HCEC 1CT (cell line): Measurements from ENCODE around the gene ZNHIT1.
A peak's percentile ranks its signal among the peaks of the same experiment; 100 is the strongest.
"Not testable (repeated sequence)": the region's sequence is repeated elsewhere in the genome, so short reads cannot be mapped to it uniquely, and the experiment has no call there.

Experiments
- DNase-seq: peaks from one replicate; pipeline ENCODE4 v3.0.0-alpha.2; 2017

ZNHIT1 gene

DNA sequence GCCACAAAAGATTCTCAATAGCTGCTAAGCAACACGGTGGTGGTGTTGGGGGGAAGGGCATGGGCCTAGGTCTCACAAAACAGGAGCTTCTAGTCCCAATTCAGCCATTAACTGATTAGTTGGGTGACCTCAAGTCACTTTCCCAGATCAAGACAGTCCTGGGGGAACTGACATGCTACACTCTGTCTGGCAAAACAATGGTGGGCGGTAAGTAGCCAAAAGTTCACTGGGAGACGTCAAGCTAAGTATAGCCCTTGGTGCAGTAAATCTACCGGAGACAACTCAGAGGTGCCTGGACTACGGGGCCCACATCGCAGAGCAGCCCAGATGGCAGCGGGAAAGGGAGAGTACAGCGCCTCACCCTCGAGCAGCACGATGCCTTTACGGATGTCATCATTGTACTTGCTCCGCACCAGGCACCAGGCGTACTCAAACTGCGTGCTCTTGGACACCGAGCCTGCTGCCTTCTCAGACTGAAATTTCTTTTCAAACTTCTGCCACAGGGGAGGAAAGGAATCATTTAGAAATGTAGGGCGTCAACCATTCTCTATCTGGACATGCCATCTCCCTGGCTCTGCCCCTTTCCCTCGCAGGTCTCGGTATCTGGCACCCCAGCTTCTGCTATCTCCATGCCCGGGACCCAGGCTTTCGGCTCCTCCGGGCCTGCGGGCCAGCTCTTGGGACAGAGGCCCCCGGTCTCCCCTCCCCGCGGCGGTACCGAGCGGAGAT is 25.8 kb downstream of the ZNHIT1 start:
- DNase-seq = no peak

DNA sequence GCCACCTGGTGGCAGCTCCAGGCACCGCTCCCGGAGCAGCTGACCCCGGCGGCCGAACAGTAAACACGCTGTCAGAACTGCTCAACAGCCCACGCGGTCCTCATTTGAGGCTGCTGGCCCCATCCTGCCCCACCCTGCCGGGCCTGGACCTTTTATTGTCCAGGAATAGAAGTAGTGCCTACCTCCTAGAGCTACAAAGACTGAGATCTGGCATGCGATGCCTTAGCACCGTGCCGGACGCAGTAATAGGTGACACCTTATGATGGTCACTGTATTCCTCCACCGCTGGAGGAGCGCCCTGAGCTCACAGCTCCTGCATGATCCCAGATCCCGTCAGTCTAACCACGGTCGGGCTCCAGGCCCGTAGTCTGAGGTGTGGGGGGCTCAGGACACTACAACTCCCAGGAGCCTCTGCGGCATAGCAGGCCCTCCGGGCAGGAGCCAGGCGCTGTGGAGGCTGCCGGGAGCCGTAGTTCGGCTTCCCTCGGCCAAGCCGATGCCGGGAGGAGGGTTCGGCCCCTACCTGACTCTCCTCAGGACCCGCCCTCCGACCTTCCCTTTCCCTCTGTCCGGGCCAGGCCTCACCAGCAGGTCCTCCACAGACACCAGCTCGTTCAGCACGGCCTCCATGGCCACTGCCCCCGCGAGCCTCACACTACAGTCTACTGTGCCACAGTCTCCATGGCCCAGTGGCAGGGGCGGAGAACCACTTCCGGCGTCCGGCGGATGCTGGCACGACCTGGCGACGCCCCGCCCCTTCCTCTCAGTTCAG is 26.6 kb downstream of the ZNHIT1 start, which contains the start of gene FIS1:
FIS1 (minus strand) TSS at position 707 of the 772 bp plus-strand sequence; CDS start at position 630, 77 bp downstream.
- DNase-seq = peak; percentile 89

DNA sequence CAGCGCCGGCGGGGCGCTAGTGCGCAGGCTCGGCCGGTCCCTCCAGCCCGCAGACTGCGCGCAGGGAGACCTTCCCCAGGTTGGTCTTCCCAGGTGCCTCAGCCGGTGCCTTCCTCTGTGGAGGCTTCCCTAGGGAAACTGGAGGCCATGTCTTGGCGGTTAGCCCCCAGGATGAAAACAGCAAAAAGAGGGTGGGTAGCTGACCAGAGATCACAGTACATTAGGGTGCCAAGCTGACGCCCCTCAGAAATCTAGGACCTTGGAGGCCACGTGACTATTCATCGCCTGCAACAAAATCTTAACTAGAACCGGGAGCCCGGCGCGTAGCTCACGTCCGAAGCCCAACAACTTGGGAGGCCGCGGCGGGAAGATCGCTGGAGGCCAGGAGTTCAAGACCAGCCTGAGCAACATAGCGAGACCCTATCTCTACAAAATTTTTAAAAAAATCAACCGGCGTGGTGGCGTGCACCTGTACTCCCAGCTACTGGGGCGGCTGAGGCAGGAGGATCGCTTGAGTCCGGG is 27.2 kb downstream of the ZNHIT1 start:
- DNase-seq = no peak

DNA sequence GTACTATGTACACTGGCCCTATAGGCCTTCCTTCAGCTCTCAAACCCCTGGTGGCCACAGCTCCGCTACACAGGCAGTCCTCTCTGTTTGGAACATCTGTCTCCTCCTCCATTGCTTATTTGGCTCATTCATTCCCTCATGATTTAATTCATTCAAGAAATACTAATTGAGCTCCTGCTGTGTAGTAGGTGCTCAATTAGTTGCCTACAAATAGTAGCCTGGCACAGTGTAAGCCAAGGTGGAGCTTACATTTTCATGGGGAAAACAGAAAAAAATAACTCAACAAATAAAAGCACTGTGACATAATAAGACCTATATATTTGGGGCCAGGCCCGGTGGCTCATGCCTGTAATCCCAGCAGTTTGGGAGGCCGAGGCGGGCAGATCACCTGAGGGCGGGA is 30.3 kb downstream of the ZNHIT1 start:
- no peak for DNase-seq

DNA sequence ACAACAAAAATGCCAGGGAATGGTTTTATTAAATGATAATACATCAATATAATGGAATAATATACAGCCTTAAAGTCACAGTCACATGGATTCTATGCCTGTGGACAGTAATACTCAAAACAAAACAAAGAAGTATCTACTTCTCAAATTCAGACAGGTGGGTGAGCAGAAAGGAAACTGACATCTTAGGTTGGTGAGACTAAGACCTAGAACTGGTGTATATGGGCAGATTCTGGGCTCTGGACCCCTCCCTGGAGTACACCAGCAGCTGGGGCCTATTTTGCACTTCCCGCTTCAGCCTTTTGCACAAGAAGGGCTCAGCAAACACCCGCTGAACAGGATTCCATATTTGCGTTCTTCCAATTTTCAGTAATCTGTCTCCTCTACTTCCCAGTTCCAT is 32.4 kb downstream of the ZNHIT1 start:
- DNase-seq = no peak

DNA sequence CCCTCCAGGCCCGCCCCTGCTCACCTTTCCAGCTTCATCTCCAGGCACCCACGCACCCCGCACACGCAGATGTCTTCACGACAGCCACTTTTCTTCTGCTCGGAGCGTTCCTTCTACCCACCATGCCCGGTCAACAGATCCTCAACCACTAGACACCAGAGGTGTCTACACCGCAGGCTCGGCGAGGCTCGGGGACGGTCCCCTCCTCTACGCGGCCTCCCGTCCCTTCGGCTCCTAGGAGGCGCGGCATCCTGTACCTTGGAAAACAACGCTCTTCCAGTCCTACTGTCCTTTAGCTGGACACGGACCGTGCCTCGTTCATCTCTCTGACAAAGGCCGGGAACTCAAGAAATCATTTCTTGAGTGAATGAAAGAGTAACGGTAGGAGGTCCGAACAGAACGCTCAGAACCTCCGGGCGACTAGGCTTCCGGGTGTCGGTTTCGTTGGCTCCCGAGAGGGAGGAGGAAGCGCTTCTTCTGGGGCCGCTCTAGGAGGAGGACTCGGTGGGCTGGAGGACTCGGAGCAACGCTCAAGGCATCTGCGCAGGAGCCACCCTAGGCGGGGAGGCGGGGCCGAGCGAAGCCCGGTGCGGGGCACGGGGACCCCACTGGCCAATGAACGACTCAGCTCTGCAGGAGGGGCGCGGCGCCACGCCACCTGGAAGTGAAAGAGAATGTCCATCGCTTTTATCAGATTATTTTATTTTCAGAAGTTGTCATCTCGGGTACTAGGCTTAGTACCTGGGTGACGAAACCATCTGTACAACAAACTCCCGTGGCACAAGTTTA is 34.1 kb downstream of the ZNHIT1 start:
- DNase-seq = peak; percentile 96

DNA sequence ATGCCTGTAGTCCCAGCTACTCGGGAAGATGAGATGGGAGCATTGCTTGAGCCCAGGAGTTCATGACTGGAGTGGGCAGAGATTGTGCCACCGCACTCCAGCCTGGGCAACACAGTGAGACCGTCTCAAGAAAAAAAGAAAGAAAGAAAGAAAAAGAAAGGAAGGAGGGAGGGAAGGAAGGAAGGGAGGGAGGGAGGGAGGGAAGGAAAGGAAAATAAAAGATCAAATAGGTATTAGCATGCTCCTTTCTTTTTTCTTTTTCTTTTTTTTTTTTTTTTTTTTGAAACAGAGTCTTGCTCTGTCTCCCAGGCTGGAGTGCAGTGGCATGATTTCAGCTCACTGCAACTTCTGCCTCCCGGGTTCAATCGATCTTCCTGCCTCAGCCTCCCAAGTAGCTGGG is 35.2 kb downstream of the ZNHIT1 start:
- DNase-seq = not testable (repeated sequence)

DNA sequence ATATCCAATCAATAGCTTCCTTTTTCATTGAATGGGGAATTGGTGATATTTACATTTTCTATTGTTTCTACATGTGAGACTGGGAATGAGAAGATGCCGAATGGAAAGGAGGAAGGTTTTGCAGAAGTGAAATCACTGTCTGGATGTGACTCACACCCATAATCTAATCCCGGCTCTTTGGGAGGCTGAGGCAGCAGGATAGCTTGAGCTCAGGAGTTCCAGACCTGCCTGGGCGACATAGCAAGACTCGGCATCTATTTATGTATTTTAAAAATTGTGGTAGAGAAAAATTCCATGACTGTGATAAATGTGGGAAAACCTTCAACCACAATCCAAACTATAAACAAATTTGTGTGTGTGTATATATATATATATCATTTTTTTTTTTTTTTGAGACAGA is 37.8 kb downstream of the ZNHIT1 start:
- peak; percentile 13 for DNase-seq

DNA sequence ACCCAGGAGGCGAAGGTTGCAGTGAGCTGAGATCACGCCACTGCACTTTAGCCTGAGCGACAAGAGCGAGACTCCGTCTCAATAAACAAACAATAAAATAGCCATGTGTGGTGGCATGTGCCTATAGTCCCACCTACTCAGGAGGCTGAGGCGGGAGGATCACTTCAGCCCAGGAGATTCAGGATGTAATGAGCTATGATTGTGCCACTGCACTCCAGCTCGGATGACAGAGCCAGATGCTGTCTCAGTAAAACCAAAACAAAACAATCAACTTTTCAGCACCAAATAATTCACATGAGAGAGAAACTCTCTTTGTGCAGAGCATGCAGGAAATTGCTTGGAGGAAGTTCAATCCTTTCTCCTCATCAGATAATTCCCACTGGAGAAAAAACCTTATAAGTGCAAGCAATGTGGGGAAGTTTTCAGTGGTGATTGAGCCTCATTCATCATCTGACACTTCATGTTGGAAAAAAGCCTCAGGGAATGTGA is 40.3 kb downstream of the ZNHIT1 start:
- DNase-seq = no peak

DNA sequence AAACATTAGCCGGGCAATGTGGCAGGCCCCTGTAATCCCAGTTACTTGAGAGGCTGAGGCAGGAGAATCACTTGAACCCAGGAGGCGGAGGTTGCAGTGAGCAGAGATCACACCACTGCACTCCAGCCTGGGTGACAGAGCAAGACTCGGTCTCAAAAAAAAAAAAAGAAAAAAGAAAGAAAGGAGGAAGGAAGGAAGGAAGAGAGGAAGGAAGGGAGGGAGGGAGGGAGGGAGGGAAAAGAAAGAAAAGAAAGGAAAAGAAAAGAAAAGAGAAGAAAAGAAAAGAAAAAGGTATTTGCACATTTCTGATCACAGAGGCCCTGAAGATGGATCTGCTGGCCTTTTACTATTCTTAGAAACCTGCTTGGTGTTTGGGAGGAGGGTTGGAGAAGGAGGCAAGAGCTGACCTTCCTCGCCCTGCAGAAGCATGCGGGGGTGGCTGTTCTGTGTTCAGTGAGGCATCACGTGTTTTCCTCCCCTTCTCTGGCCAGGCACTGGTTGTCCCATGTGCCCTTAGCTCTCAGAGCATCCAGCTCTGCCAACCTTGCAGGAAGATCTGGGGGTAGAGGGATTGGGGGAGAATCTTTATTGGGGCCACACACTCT is 46.2 kb downstream of the ZNHIT1 start:
- not testable (repeated sequence) for DNase-seq

DNA sequence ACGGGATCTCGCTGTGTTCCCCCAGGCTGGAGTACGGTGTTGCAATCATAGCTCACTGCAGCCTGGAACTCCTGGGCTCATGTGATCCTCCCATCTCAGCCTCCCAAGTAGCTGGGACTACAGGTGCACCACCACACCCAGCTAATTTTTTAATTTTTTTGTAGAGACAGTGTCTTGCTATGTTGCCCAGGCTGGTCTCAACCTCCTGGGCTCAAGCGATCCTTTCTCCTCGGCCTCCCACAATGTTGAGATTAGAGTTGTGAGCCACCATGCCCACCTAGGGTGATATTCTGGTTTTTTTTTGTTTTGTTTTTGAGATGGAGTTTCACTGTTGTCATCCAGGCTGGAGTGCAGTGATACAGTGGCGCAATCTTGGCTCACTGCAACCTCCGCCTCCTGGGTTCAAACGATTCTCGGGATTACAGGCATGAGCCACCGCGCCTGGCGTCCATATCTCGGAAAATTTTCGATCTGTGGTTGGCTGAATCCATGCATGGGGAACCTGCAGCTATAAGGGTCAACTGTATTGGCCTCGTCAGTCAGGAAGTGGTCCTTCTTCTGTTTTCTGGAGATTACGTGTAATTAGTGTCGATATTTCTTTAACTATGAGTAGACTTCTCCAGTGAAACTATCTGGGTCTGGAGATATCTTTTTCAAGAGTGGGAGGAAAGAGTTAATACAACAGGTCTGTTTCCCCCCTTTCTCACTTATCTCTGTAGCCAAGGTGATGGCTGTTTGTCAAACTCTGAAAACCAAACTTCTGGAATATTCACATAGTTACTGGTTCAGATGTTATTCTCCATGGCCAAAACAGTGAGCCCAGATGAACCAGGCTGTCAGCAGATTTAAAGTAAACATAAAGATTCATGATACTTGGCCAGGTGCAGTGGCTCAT is 47.9 kb downstream of the ZNHIT1 start:
- no peak for DNase-seq

DNA sequence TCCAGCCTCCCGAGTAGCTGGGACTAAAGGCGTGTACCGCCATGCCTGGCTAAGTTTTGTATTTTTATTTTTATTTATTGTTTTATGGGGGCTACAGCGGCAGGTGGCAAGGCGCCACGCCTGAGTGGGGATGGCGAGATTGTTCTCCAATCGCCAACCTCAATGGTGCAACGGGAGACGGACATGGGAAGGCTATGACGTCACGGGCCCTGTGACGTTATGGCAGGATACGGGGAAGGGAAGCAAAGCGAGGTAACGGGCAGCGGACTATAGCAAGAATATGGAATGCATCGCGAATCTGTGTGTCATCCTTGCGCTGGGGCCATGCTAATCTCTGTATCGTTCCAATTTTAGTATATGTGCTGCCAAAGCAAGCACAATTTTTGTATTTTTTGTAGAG is 51.7 kb downstream of the ZNHIT1 start:
- no peak for DNase-seq

DNA sequence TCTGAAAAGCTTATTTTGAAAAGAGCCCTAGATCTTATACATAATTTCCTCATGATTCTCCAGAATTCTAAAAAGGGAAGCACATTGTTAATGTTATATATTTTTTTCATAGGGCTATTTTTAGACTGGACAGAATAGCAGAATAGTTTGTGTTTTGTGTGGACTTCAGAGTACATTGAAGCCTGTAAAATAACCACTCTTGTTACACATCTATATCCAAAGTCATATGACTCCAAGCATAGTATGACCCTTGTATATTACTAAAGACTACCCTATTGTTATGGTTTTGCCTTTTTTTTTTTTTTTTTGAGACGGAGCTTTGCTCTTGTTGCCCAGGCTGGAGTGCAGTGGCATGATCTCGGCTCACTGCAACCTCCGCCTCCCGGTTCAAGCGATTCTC is 53.1 kb downstream of the ZNHIT1 start:
- DNase-seq = no peak

DNA sequence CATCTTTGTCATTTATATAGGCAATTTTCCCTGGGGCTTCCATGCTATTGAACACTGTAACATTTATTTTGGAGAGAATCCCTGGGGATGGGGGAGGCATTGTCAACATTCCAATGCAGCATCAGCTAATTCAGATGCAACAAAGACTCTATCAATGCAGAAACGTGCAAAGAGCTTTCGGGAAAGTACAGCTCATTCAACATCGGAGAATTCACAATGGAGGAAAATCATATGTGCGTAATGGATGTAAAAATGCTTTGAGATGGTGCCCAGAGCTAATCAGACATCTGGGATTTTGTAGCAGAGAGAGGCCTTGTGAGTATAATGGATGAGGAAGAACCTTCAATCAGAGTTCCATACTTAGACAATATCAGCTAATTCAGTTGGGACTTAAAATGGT is 55.2 kb downstream of the ZNHIT1 start:
- DNase-seq = no peak
